HG03159 (cell line): Measurements from ENCODE around the gene SPACA7.

Experiments used
- ATAC-seq: cut with Tn5 transposase; IDR thresholded peaks from one replicate; pipeline ENCODE4 v1.9.1; 2021; ENCODE audit warnings: mild to moderate bottlenecking, moderate library complexity; ENCODE audit not compliant: unreplicated experiment

The SPACA7 gene

GRCh38 chr13:112446867-112447266 lies 70.7 kb downstream of the SPACA7 start:
- no peak for ATAC-seq

GRCh38 chr13:112447306-112447705 lies 71.2 kb downstream of the SPACA7 start:
- no peak for ATAC-seq

- no peak for ATAC-seq
Measured at GRCh38 chr13:112447761-112448603, 71.8 kb downstream of the SPACA7 start.

GRCh38 chr13:112448621-112449544 lies 72.7 kb downstream of the SPACA7 start:
- no peak for ATAC-seq

- no peak for ATAC-seq
Measured at GRCh38 chr13:112449545-112449930, 73.4 kb downstream of the SPACA7 start.

GRCh38 chr13:112450118-112450903 lies 74.2 kb downstream of the SPACA7 start:
- ATAC-seq = no peak

- ATAC-seq = no peak
Measured at GRCh38 chr13:112450904-112451240, 74.7 kb downstream of the SPACA7 start.

GRCh38 chr13:112451512-112452379 lies 75.6 kb downstream of the SPACA7 start:
- no peak for ATAC-seq

- ATAC-seq = no peak
Measured at GRCh38 chr13:112452380-112453206, 76.4 kb downstream of the SPACA7 start.

- no peak for ATAC-seq
Measured at GRCh38 chr13:112453207-112453829, 77.2 kb downstream of the SPACA7 start.

- no peak for ATAC-seq
Measured at GRCh38 chr13:112453874-112454647, 77.9 kb downstream of the SPACA7 start.

- ATAC-seq = no peak
Measured at GRCh38 chr13:112454648-112455334, 78.6 kb downstream of the SPACA7 start.

- no peak for ATAC-seq
Measured at GRCh38 chr13:112455476-112456059, 79.4 kb downstream of the SPACA7 start.

GRCh38 chr13:112456138-112457056 lies 80.2 kb downstream of the SPACA7 start:
- ATAC-seq = no peak

GRCh38 chr13:112457081-112457480 lies 80.9 kb downstream of the SPACA7 start:
- ATAC-seq = no peak

- no peak for ATAC-seq
Measured at GRCh38 chr13:112457485-112457884, 81.3 kb downstream of the SPACA7 start.
